Stimulated activated CD8-positive, alpha-beta memory T cell treated with anti-CD3 and anti-CD28 coated beads, Interleukin-7, amount 100 ng/mL, for 24 hours (primary cell): ENCODE results near the gene TIFAB.

ENCODE experiments used
- DNase-seq: peaks from one replicate; pipeline ENCODE4 v3.0.0-alpha.2; 2020; ENCODE audit warnings: low read depth

The TIFAB gene

DNA sequence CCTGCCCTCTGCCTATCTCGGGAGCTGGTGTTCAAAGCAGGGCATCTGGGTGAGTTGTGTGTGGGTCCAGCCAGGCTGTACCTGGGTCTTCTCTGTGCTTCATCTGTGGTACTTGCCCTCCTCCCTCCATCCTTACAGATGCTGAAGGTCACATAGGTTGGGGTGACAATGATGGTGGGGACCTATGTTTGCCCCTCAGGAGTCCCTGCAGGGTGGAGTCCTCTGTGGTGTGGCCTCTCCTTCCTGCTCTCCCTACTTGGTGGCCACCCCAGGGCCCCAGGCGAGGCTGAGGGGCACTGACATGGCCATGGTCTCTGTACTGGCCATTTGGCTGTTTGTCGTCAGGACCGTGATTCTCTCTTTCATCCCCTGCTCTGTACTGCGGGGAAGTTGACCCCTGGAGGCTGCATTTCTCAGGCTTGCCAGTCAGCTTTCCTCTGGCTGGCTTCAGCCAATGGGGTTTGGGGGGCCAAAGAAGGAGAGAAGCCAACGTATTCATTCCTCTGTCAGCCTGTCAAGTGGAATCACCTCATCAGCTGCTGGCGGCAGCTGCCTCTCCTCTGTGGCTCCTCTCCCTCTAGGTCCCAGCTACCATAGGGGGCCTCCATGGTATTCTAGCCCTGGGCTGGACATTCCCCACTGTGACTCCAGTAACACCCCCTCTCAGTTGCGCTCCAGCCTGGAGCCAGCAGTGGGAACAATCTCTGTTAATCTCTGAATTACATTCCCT, 9.6 kb downstream of the TIFAB start:
- DNase-seq, result no peak

DNA sequence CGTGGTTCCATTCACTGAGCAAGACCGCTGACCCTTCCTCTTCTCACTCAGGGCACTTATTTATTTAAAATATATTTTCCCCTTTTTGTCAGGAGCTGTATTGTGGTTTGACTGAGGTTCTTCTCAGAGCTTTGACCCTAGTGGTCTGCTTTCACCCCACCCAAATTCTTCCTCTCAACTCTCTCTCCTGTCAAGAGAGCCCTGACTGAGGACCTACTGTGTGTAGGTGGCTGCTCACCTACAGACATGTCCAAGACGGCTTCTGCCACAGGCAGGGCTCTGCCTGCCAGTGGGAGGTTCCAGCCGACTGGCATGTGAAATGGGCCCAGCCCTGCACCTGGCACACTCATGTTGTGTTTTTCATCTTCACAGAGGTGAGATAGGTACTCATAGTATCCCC, 10.2 kb downstream of the TIFAB start:
- no peak for DNase-seq

DNA sequence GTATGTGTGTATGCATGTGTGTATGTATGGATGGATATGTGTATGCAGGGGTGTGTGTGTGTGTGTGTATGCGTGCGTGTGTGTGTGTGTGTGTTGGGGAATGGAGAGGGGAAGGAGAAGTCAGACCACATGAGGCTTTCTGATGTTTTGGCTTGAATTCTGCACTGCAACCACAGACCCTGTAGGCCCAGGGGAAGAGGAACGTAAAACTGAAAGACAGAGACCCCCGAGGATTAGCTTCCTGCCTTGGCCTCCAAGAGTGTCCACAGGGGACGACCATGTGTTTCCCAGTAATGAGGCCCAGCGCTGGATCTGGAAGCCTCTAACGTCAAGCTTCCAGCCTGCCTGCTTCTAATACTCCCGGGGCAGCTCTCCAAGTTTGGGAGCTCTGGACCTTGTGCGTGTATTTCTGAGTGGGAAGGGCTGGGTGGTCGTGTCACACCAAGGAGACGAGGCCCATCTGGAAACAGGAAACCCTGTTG, 10.8 kb downstream of the TIFAB start:
- DNase-seq, result no peak

DNA sequence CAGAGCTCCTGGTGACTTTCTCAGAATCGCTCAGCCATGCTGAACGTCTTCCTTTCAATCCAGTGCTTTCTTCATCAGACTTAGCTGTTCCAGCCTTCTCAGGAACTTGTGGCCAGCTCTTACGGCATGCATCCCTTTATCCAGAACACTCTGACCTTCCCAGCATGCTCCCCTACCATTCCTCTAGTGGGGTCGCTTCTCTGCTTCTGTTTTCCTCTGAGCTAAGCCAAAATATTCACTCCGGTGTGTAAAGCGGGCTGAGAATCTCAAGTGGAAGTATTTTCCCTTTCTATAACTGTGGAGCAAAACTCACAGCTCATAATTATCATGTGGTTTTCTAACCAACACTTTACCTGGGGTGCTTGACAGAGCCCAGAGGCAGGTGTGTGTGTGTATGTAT, 11.2 kb downstream of the TIFAB start:
- no peak for DNase-seq

DNA sequence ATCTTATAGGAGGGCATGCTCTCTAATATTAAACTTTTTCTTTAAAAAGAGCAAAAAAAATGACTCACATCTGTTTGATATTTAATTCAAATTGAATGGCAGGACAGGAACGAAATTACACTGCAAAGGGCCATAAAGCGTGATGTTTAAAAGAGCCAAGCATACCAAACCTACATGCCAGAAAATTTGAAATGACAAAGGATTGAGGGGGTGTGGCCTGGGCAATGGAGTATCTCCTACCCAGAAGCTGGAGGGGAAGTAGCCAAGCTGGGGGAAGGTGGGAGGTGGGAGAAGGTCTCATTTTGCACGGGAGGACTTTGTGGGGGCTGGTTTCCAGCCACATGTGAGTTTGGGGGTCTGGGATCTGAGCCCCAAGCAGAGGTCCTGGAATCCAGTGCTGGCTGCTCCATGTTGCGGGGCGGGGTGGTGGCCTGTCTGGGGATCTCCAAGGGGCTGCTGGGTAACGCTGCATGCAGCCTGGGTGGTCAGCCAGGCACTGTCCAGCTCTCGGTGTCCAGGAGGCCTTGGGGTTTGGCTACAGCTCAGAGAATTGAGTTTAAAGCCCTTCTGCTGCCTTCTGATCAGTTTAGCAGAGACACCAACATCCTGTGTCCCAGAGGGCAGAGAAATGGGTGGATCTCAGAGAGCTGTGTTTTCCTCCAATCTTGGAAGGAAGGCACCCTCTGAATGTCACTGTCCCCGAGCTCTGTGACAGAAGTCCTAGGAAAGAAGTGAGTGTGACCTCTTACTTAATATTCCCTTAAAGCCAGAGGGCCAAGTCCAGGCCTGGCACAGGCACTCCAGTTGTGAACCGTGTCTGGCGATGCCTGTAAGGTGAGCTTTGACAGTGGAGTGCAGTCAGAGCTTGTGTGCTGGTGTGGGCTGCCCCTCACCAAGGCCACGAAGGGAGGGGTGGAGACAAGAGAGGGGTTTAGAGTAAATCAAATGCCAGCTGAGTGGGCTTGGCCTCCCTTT, 12.6 kb downstream of the TIFAB start:
- DNase-seq, result no peak

DNA sequence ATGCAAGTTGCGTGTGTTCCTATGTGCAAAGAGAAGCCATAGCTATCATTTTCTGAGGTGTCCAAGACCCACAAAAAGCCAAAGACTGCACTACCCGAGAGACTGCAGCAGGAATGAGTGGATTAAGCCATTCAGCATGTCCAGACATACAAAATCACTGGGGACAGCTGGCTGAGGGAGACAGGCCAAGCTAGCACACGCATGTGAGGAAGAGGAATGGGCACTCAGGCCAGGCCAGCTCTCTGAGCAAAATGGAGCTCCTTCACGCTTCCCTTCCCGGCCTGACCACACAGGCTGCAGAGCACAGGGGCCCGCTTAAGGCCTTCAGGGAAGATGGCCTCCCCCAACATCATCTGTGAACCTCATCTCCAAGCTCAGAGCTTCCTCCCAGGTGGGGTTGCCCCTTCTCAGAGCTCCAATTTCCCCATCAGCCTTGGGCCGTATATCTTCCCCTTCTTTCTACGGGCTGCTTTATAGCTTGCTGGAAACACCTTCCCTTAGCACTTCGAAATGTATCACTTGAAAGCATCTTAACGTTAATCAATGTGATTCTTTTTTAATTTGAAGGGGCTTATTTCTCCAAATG, 13.4 kb downstream of the TIFAB start:
- no peak for DNase-seq

DNA sequence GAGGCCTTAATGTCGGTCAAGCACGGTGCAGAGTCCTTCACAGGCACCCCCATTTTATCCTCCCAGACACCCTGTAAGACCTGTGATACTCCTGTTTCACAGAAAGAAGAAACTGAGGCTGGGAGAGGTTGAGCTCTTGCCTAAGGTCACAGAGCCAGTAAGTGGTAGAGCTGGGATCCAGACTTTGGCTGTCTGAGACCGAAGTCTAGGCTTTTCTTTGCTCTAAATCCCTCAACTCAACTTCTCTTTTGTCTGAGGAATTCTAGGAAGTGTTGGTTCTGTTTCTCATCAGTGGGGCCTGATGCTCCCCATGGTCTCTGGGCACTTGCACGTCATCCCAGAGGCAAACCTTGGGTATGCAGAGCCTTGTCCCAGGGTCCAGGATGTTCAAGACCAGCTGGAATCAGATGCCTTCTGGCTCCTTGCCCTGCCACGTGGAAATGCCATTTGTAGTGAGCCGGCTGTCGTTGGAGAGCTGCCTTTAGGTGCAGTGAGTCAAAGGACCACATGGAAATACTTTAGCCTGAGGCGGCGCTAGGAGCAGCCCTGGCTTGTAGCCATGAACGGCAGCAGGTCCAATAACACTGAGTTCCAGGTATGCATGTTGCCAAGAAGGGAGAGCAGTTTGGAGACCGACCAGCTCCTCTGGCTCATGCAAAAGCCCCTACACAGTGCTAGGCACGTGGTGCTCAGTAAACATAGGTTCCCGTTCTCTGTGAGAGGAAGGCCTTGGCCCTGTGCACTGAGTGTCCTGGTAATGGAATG, 14.2 kb downstream of the TIFAB start:
- no peak for DNase-seq

DNA sequence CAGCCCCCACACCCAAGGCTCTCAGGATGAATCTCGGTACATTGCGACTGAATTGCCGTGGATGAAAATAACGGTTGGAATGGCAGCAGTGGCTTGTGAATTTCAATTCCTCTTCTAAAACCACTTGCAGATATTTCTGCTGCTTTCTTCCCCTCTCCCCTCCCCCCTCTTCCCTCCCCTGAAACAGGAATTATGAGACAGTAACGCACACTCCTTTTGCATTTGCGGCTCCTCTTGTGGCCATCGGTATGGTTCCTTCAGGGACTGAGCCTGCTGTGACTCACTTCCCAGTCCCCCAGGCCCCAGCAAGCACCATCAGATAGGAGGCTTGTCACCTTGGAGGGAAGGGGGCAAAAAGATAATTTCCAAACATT, 14.7 kb downstream of the TIFAB start:
- no peak for DNase-seq

DNA sequence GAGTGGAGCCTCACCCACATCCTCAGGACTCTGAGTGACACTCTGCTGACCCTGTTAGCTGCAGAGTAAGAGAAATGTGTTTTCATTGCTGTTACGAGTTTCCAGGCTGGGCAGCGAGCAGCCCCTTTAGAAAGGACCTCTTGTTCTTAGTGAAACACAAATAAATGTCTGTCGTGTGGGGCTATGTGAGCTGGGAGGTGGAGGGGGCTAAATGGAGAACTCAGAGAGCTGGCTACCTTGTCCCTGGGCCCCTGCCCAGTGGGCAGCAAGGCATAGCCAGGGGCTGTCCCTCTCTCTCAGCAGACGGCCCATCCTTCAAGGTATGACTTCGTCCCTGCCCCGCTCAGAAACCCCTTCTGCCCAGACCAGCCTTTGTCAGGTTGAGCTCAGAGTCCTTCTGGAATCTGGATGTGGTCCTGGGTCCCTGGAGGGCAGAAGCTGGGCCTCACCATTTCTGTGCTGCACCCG, 15.2 kb downstream of the TIFAB start:
- DNase-seq, result no peak

DNA sequence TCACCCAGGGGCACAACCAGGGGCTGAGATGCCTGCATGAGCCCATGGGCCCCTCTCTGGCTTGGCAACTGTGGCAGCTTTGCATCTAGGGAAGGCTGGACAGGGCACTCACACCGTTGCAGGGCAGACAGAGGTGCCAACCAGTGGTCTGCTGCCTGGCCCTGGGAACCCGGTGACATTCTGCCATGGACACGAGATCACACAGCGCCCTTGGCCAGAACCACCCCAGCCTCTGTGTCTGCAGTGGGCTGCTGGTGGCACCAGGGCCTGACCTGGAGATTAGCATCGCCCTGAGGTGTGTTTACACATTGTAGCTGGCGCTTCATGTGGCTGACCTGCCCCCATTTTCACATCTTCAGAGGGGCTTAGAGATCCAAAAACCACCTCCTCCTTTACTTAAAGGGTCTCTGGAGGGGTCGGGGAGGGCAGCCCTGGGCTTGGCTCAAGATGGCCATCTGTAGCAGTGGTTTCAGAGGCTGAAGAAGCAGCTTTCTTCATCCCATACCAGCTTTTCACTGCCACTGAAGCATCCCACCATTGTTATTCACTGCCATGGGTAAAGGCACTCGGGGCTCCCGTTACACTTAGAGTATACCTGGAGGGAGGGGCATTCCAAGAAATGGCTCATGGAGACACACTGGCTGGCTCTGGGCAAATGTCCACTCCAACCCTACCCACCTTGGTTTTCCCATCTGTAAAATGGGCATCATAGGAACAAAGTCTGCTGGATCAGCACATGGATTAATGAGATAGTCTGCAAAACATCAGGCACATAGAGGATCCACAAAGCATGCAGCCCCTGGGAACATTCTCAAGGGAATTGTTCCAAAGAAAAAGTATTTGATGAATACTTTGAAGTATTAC, 16.5 kb downstream of the TIFAB start:
- no peak for DNase-seq

DNA sequence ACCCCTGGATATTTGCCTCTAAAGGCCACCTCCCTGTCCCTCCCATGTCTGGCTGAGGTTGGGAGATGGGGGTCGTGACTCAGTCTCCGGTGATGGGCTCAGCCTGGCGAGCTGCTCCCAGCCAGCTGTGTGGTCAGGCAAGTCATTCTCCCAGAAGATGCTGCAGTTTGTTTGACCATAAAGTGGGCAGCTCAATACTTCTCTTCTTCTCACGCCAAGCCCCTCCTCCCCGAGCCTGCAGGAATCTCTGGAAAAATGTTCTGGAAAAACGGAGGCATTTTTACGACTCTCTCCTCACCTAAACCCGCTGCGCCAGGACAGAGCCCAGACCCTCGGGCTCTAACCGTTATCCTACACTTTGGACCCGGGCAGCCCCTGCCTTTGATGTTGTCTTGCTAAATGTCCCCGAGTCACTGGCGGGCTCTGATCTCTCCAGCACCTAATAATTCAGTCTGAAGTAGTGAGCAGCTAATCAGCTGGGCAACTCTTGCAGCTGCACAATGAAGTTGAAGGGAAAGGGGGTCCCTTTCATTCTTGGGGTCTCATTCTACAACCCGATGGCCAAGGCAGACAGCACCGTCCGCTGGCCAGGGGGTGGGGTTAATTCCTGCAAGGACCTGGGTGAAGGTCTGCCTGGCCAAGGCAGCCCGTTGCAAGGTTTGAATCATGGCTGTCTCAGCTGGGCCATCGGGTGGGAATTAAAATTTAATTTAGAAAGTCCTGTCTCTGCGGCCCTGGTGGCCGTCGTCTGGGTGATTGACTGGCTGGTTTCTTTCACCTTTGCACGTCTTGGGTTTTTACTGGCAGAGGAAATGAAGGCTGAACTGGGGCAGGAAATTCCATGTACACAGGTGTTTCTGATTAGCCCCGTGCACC, 17.3 kb downstream of the TIFAB start:
- no peak for DNase-seq

DNA sequence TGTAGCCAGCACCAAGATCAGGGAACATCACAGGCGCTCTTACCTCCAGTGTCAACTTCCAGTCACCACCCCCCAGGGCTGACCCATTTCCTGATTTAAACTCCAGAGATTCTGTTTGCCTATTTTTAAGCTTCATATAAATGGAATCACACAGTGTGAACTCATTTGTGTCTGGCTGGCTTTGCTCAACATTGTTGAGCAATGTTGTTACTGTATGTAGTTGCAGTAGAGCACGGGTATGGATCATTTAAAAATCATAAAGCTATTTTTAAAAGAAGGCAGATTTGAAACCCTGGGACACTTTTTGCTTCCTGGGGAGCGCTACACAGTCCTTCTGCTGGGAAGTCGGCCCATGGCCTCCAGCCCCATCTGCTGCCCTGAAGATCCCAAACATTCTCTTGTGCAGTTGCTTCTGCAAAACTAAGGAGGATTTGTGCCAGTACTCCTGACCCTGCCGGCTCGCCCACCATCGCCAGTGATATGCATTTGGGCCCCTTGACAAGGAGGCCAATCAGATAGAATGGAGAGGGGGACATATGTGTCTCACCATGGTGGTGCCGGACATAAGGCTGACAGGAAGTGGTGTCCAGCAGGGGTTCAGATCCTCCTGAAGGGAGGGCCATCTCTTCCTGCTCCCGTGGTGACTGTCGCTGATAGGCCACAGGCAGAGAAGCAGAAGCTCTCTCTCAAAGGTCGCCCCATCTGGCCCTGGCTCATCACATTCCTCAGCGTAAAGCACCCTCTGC, 18.3 kb downstream of the TIFAB start:
- no peak for DNase-seq

DNA sequence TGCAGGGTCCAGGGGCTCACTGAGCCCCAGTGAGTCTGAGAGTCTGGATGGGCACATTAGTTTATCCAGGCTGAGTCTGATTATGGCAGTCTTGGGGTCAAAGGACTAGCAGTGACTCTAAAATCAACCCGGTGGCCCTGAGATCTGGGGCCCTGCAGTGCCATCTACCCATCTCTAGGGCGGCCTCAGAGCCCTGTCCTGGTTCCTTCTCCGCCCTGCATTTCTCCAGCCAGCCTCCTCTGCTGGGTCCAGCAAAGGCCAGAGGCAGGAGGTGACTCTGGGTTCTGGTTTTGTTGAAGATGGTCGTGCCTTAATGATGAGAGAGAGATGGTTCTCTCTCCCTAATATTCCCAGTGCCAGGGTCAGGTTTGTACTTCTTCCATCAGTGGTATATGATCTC, 20.0 kb downstream of the TIFAB start:
- no peak for DNase-seq

DNA sequence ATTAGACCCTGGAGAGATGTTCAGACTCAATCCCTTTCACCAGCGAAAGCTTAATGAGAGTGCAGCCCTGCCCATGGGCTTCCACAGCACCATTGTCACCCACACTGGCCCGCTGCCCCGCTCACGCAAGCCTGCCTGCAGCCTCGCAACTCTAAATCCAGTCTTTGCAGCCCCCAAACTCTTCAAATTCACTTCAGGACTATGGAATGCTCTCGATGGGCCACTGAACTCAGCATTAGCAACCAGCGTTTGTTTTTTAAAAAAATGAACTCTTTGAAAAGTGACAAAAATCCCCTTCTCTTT, 22.1 kb downstream of the TIFAB start:
- no peak for DNase-seq

DNA sequence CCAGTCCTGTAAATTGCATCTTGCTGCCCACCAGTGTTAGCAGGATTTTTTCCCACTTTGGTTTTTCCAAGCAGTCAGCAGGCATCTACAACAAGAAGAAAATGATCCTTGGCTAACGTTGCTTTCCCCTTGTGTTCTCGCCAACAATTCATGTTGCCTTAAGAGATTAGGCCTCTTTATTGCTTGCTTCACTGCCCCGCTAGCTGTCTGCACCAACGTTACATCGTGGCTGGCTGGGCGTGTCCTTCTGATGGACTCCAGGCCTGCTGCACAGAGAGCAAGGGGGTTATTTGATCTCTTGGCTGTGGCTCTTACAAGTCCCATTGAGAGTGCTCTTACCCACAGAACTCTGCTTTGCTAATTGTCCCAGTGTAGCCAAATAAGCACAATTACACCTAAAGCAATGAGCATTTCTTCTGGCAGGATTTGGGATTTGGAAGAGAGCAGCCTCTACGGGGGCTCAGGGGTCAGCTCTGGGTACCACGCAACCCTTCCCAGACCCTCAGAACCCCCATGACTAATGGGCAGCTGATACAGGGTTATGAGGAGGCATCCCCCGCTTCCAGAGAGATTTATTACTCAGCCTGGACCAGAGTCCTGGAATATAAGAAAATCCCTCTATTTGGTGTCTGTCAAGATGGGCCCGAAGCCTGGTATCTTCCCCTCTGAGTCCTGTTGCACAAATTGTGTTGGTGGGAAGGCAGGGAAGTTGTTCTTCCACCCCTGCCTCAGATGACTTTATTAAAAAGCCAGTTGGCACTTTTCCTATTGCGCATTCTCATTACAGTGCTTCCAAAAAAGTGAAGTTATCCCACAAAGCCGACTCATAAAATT, 22.6 kb downstream of the TIFAB start:
- no peak for DNase-seq

DNA sequence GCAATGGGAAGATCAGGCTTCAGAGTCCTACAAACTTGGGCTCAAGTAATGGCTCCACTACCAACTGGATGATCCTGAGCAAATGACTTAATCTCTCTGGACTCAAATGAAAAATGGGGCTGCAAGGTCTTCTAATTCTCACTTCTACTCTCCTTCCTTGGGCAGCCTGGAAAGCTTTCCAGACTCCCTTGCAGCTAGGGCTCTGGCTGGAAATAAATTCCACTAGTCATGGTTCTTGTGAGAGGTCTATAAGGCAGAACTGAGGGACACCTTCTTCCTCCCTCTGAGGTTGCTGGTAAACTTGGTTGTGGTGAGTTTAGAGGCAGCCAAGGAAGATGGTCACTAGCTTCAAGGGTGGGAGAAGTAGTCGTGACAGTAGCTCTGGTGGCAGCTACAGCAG, 23.6 kb downstream of the TIFAB start:
- no peak for DNase-seq

DNA sequence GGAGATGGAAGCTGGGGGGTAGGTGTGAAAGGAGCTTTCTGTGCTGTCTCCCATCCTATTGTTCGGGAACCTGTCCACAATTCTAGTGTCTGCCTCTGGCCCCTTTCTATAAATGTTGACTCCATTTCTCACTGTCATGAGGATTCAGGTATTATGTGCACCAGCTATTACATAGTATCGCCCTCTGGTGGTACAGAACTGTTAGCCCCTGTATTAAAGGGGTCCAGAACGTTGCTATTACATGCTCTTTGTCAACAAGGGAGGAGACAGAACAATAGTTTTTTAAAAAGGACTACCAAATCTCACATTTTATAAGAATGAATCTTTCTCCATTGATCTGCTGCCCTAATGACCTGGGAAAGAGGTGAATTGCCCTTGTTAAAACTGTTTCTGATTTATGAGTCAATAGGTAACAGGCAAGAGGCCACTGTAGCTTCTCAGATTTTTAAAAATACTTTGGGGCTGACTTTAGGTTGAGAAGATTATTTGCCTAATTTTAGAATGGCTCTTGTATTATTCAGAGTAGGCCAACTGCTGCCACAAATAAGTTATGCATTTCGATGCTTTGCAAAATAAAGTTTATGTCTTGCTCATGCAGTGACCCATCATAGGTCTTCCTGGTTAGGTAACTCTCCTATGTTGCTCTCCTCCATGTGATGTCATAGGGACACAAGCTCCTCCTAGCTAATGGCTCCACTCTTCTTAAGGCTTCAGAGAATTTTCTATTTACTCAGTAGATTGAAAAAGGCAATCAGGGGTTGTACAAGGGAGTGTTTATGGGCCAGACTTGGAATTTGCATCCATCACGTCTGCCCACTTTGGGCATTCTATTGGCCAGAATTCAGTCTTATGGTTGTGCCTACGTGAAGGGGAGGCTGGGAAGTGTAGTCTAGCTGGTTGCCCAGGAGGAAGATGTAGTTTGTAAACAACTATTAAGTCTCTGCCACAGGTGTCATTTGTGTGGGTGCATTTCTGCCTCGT, 25.8 kb downstream of the TIFAB start:
- no peak for DNase-seq
